GM21529 (cell line): Measurements from ENCODE around the gene CMTM4.
"Not testable (repeated sequence)": the region's sequence is repeated elsewhere in the genome, so short reads cannot be mapped to it uniquely, and the experiment has no call there.

Experiments
- ATAC-seq: cut with Tn5 transposase; IDR thresholded peaks from one replicate; pipeline ENCODE4 v1.9.1; 2021; ENCODE audit not compliant: unreplicated experiment

The CMTM4 gene

GRCh38 chr16:66676599-66676998, 19.9 kb downstream of the CMTM4 start:
- no peak for ATAC-seq

DNA sequence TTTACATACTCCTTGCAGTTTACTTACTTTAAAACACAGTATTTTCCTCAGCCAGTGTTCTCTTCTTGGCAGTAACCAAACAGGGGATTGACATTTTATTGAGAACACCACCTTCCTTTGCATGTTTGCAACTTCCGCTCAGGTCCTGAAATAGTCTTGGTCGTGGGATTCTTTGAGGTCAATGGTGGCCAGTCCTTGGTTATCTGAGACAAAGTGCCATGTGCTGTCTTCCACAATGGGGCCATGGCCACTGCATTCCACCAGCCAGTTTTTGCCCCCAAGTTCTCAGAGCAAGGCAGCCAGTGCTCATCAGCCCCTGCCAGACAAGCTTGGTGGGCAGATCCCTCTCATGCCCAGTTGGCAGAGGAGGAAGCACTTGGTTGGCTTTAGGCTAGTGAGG, 22.9 kb downstream of the CMTM4 start:
- no peak for ATAC-seq

- no peak for ATAC-seq
Measured at GRCh38 chr16:66670691-66671388, 25.7 kb downstream of the CMTM4 start.

DNA sequence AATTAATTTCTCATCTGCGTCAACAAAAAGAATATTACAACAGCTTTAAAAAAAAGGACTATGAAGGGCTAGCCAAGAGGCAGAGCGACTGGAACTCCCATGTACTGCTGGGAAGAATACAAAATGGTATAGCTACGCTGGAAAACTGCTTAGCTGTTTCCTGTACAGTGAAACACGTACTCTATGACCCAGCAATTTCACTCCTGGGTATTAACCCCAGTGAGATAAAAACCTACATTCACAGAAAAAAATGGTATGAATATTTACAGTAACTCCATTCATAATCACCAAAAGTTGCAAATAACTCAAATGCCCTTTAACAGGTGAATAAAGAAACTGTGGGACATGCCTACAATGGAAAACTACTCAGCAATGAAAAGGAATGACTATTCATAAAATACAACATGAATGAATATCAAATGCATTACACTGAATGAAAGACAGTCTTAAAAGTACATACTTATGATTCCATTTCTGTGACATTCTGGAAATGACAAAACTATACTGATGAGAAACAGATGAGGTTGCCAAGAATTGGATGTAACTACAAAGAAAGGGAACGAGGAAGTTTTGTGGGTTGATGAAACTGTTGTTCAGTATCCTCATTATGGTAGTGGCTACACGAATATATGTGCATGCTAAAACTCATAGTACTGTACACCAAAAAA, 27.6 kb downstream of the CMTM4 start:
- no peak for ATAC-seq

DNA sequence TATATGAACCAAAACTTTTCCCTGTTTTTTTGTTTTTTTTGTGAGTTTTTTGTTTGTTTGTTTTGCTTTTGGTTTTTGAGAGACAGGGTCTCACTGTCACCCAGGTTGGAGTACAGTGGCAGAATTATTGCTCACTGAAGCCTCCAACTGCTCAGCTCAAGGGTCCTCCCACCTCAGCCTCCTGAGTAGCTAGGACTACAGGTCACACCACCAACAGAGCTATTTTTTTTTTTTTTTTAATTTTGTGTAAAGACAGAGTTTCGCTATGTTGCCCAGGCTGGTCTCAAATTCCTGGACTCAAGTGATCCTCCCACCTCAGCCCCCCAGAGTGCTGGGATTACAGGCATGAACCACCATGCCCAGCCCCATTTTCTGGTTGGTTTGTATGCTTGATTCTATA, 28.6 kb downstream of the CMTM4 start:
- ATAC-seq: no peak

GRCh38 chr16:66662445-66663194, 33.9 kb downstream of the CMTM4 start:
- no peak for ATAC-seq

- not testable (repeated sequence) for ATAC-seq
Measured at GRCh38 chr16:66661671-66662346, 34.7 kb downstream of the CMTM4 start.

DNA sequence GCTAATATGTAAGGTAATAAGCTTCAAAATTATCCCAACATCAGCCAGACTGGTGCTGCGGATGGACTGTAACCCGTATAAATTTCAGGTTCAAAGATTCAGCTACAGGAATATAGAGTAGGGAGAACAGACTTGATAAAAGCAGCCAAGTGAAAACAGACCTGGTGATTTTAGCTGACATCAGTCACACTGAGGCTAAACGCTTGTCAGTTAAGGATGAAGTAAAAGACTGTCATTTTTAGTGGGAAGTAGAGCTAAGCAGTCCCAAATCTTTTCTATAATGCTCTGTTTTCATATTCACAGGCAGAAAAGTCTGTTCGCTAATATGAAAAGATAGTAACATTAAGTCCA, 35.4 kb downstream of the CMTM4 start:
- ATAC-seq: no peak

GRCh38 chr16:66660422-66661209, 35.9 kb downstream of the CMTM4 start:
- ATAC-seq: no peak

- ATAC-seq: no peak
Measured at GRCh38 chr16:66658860-66659190, 37.7 kb downstream of the CMTM4 start.

DNA sequence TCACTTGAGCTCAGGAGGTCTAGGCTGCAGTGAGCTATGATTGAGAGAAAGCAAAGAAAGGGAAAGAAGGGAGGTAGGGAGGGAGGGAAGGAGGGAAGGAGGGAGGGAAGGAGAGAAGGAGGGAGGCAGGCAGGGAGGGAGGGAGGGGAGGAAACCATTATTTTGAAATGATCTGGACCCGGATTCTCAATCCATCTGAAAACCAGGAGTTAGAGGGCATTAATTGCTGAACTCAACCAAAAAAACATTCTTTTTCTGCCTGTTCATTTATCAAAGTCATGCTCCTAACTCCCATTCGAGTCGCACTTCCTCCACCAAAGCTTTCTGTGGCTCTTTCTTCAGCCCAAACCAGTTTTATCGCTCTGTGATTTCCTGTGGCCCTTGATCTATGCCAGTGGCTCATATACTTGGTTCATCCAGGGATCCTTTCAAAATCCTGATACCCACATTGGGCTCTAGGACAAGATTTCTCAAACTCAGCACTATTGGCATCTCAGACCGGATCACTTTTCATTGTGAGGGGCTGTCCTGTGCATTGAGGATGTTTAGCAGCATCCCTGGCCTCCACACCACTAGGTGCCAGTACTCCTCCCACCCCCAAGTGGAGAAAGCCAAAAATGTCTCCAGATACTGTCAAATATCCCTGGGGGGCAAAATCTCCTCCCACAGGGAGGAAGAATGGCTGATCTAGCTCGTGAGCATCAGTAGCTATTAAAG, 38.2 kb downstream of the CMTM4 start:
- ATAC-seq: no peak

DNA sequence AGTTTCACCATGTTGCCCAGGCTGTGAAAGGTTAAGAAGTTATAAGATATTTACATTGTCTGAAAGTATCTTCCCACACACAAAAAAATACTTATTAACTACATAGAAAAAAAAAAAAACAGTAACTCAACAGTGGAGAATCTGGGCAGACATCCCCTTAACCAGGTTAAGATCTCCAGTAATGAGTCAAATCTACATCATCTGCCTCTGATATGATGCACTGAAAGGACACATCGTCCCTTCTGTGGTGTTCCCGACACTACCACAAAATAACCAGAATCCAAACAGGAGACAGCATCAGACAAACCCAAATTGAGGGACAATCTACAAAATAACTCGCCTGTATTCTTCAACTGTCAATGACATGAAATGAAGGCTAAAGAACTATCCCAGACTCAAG, 40.0 kb downstream of the CMTM4 start:
- no peak for ATAC-seq

- no peak for ATAC-seq
Measured at GRCh38 chr16:66653581-66654350, 42.8 kb downstream of the CMTM4 start.

DNA sequence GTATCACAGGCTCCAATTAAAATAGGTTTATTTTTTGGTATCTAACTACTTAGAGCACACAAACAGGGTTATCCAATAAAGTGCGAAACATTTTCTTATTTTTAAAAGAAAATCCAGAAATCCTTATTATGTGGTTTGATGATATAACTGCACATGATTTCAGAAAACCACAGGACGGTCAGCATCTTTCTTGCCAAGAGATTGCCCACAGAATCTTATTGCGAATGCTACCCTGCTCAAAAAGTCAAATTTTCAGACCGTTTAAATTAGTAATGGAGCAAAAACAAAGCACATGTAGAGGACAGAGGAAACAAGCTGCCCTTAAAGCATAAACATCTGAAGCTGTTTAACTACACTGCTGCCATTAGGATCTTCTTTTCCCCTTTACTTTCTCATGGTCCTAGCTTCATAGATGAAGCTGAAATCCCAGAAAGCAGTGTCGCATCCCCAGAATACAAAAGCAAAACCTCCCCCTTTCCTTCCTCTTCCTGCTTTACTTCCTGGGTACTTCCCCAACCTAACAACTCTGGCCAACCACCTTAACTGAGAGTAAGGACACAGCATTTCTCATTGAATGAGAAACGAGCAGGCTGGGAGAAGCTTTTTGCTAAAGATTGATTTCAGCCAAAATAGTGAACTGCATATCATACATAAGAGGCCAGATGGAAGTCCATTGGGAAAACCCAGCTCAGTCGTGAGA, 43.7 kb downstream of the CMTM4 start:
- no peak for ATAC-seq

DNA sequence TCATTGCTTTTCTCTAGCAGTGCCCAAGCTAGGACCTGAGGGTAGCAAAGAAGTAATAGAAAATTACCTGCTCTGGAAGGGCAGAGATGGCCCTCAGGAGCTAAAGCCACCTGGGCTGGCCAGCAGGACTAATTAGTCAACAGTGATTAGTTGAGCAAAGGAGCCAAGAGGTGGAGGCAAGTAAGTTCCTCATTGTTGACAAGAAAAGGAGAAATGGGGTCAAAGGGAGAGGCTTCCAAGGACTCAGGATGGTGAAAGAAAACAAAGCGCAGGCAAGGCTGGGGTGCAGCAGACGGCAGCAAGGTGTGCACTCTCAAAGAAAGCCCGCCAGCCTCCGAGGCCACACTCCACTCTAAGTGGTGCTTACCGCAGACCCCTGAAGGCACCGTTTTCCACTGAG, 44.6 kb downstream of the CMTM4 start:
- no peak for ATAC-seq

DNA sequence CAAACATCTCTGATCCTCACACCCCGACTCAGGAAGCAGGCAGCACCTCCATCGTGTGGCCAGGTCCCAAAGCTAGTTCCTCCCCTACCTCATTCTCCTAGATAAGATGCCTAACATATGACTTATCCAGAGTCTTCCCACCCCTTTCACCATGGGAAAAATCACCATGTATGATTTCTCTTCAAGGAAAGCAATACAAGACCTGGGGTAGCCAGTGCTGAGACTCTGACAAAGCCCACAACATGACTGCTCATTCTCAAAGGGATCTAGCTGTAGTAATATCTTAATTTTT, 45.1 kb downstream of the CMTM4 start:
- ATAC-seq: no peak

DNA sequence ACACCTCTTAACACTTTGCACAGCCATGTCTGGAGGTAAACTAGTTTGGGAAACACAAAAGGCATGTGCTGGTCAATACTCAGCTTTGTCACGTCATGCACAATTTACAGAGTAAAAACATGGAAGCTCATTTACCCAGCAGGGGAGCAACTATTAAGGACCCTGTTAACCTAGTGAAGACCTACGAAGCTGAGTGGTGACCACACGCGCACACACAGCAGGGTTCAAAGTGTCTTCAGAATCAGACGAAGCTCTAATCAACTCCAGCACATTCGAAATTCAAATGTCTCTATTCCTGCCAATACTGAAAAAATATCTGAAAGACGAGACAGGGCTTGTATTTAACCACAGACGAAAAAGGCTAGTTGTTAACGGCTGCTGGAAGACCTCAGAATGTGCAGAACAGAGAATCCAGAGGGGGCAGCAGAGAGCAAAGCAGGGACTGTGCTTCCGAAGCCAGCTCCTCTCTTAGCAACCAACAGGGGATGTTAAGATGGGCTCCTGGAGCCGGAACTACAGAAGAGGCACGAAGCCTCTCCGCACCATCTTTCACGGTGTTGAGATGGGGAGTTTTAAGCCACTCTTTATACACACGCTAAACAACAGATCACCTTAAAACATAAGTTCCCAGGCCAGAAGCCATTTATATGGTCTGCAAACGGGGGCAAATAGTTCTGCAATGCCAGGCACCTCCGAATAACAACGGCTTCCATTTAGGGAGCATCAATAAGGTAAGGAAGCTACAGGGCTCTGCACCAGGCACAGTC, 45.7 kb downstream of the CMTM4 start:
- peak; percentile 94 for ATAC-seq

GRCh38 chr16:66649636-66650205, 46.8 kb downstream of the CMTM4 start:
- no peak for ATAC-seq
